Mucosa of descending colon (tissue), 3 donors: ENCODE measurements around the gene YPEL5. TPM values are rescaled to one million over a fixed set of nuclear protein-coding genes. Genes with fewer than 3 reads are reported as not detected.

Experiments
- ATAC-seq: fragments of 200-7000 bp; cut with Tn5 transposase; one replicate; pipeline ENCODE4 v1.9.1; 2020; ENCODE audit warnings: mild to moderate bottlenecking, moderate library complexity
- DNase-seq, 3 donors: peaks; one replicate each; pipeline ENCODE4 v3.0.0-alpha.2; 2020
- H3K36me3 ChIP-seq: fragments of 200-600 bp; one replicate; pipeline ENCODE4 v1.8.0; 2021; ENCODE audit warnings: low read depth, mild to moderate bottlenecking
- H3K4me1 ChIP-seq: fragments of 200-600 bp; one replicate; pipeline ENCODE4 v1.8.0; 2021; ENCODE audit warnings: low read depth, mild to moderate bottlenecking
- H3K4me3 ChIP-seq: fragments of 200-600 bp; one replicate; pipeline ENCODE4 v1.8.0; 2021; ENCODE audit warnings: mild to moderate bottlenecking
- H3K9me3 ChIP-seq: fragments of 200-600 bp; one replicate; pipeline ENCODE4 v1.8.0; 2021; ENCODE audit warnings: mild to moderate bottlenecking
- intact Hi-C, 2 donors: fragments of 100-400 bp; cut with DNase I in 1 of 2; cut with micrococcal nuclease in 1 of 2; formaldehyde crosslinking; loops; one replicate each; pipeline versions ENCODE4 v1.11.0 to v1.11.1; 2022; cut with DNase I, micrococcal nuclease
- total RNA-seq, 3 donors: library from RNA; stranded (reverse); fragmentation: NEBNext Ultra II Directional in 2 of 3; extraction: Animal tissue kit (Norgen Biotek cat#: 25700) in 2 of 3; gene quantifications; one replicate each; pipeline versions ENCODE4 v1.2.1 to v1.2.4, GENCODE V29; 2021 to 2023
- TF ChIP-seq, protein P1 (sequence below): fragments of 200-600 bp; IDR thresholded peaks from one replicate; pipeline ENCODE4 v1.8.0; 2022; ENCODE audit warnings: antibody characterized with exemption, mild to moderate bottlenecking
- donor health status: DM: no; HTN: no; CAD: no; lungs with moderate emphysema.
- donor health status: DM: no; HTN: no; CAD: no.
- donor health status: DM: no; HTN: yes; CAD: no.

YPEL5 gene
- total RNA-seq, 3 donors from 2014 or later = 58.0 to 104 (median 79.3) TPM

DNA sequence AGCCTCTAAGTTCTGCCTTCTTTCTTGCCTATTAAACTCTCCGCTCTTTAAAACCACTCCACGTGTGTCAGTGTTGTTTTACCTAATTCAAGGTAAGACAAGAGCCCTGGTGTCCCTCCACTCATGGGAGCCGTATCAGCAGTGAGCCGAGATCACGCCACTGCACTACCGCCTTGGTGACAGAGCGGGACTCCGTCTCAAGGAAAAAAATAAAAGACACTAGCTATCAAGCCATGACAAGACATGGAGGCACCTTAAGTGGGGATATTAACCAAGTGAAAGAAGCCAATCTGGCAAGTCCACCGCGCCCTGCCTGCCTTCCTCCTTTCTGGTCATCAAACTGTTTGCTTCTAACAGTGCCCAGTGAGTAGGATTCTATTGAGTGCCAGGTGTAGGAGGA, 44.3 kb downstream of the YPEL5 start:
- intact Hi-C loops = no loop called here
- ATAC-seq (no peak), DNase-seq (no peak)
- Histone ChIP-seq H3K36me3 (no peaks in the 10 kb centered on the region), H3K4me1 (no peaks in the 10 kb centered on the region), H3K9me3 (no peaks in the 10 kb centered on the region), H3K4me3 (no peak overlapping the region)
- TF ChIP-seq, protein P1, sequence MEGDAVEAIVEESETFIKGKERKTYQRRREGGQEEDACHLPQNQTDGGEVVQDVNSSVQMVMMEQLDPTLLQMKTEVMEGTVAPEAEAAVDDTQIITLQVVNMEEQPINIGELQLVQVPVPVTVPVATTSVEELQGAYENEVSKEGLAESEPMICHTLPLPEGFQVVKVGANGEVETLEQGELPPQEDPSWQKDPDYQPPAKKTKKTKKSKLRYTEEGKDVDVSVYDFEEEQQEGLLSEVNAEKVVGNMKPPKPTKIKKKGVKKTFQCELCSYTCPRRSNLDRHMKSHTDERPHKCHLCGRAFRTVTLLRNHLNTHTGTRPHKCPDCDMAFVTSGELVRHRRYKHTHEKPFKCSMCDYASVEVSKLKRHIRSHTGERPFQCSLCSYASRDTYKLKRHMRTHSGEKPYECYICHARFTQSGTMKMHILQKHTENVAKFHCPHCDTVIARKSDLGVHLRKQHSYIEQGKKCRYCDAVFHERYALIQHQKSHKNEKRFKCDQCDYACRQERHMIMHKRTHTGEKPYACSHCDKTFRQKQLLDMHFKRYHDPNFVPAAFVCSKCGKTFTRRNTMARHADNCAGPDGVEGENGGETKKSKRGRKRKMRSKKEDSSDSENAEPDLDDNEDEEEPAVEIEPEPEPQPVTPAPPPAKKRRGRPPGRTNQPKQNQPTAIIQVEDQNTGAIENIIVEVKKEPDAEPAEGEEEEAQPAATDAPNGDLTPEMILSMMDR = no peak

GRCh38 chr2:30191819-30192271, 45.0 kb downstream of the YPEL5 start:
- H3K9me3 ChIP-seq = no peaks in the 10 kb centered on the region
- no peak for ATAC-seq
- H3K4me1 ChIP-seq = no peaks in the 10 kb centered on the region
- intact Hi-C loops = no loop called here
- DNase-seq = no peak
- TF ChIP-seq, protein P1 = no peak
- H3K36me3 ChIP-seq = no peaks in the 10 kb centered on the region
- H3K4me3 ChIP-seq = no peak overlapping the region

DNA sequence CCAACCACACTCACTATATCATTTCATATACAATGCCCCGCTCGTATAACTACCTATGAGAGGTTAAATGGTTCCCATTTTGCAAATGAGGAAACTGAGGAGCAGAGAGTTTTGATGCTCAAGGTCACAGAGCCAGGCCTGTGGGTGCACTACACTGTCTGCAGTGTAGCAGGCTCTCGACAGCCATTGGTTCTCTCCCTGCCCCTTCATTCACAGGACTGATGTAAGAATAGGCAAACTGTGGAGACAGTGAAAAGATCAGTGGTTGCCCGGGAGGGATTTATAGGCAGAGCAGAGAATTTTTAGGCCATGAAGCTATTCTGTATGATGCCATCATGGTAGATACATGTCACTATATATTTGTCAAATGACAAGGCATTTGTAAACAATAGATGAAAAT, 45.5 kb downstream of the YPEL5 start:
- TF ChIP-seq, protein P1 = no peak
- no peaks in the 10 kb centered on the region for H3K36me3 ChIP-seq
- H3K4me1 ChIP-seq = no peaks in the 10 kb centered on the region
- H3K9me3 ChIP-seq = no peaks in the 10 kb centered on the region
- ATAC-seq (no peak), DNase-seq (no peak)
- intact Hi-C loops = no loop called here
- no peak overlapping the region for H3K4me3 ChIP-seq

- no peaks in the 10 kb centered on the region for H3K4me1 ChIP-seq
- TF ChIP-seq, protein P1 = no peak
- no peak overlapping the region for H3K4me3 ChIP-seq
- intact Hi-C loops = no loop called here
- ATAC-seq = no peak
- H3K9me3 ChIP-seq = no peaks in the 10 kb centered on the region
- no peak for DNase-seq
- H3K36me3 ChIP-seq = no peaks in the 10 kb centered on the region
These were observed 46.4 kb downstream of the YPEL5 start for GRCh38 chr2:30193104-30193681.

GRCh38 chr2:30194421-30194820, 47.6 kb downstream of the YPEL5 start:
- ATAC-seq (no peak), DNase-seq (no peak)
- H3K36me3 ChIP-seq = no peaks in the 10 kb centered on the region
- H3K9me3 ChIP-seq = no peaks in the 10 kb centered on the region
- TF ChIP-seq, protein P1 = no peak
- no peaks in the 10 kb centered on the region for H3K4me1 ChIP-seq
- intact Hi-C loops = no loop called here
- no peak overlapping the region for H3K4me3 ChIP-seq

DNA sequence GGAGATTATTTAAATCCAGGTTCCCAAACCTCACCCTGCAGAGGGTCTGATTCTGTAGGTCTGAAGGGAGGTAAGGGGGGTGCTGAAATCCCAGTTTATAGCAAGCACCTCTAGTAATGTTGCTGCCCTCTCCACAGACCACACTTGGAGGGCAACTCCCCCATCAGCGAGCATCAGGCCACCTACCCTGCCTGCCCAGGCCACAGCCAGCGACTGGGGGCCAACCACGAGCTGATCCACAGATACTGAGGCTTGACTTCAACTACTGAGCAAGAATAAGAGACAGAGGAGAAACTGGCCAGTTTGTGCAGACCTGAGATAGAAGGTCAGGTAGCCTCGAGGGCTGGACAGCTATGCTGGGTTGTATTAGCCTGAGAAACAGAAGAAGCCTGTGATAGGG, 48.2 kb downstream of the YPEL5 start:
- Histone ChIP-seq H3K4me1 (no peaks in the 10 kb centered on the region), H3K36me3 (no peaks in the 10 kb centered on the region), H3K9me3 (no peaks in the 10 kb centered on the region), H3K4me3 (no peak overlapping the region)
- DNase-seq (no peak), ATAC-seq (no peak)
- intact Hi-C loops = no loop called here
- TF ChIP-seq, protein P1 = no peak
